GM11168 (cell line): ENCODE data around the gene TMEM168.
"Not testable (repeated sequence)": the region's sequence is repeated elsewhere in the genome, so short reads cannot be mapped to it uniquely, and the experiment has no call there.

Experiments
- in situ Hi-C: fragments of 300-500 bp; cut with MboI; formaldehyde crosslinking; loops from one replicate; pipeline ENCODE4 v1.12.0; 2022; ENCODE audit warnings: low sequenced_read_pairs; ENCODE audit not compliant: unreplicated experiment

TMEM168 gene

GRCh38 chr7:112781558-112781957, 8.6 kb downstream of the TMEM168 start:
- in situ Hi-C loops: no loop called here

- in situ Hi-C loops: no loop called here
Observed at GRCh38 chr7:112781110-112781509, 9.1 kb downstream of the TMEM168 start.

DNA sequence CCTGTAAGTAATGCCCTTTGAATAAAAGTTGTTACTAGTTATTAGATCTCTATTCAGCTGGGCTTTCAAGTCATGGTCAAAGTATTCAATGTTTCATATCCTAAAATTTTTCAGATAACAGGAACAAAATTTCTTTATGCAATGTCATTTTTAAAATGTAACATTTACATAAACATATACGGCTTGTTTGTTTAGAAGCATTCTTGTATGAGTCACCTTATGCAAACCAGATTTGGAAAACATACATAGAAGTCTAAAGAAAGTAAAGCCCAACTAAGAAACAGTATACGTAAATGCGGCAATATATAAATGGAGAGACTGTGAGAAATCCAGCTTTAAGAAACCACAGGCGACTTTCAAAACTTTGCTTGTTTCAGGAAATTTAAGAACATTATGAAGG, 10.5 kb downstream of the TMEM168 start:
- in situ Hi-C loops: no loop called here

- in situ Hi-C loops: no loop called here
Observed at GRCh38 chr7:112777406-112777805, 12.8 kb downstream of the TMEM168 start.

GRCh38 chr7:112771166-112771565, 19.0 kb downstream of the TMEM168 start:
- in situ Hi-C loops: no loop called here

DNA sequence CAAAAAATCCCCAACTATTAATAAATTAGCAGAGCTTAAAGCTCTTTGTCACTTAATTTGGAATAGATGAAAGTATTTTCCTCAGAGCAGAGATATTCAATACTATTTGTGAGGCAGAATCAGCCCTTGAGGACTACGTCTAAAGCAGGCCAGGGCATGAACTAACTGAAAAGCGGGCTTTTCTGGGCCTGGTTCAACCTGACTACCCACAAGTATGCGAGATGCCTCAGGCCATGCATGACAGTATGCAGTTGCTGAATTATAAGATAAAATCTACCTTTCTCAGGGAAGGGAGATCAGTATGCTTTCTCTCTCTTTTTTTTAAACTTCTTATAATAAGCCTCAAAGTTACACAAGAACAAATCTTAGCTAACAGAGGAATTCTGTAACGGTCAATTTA, 20.1 kb downstream of the TMEM168 start:
- in situ Hi-C loops: no loop called here

GRCh38 chr7:112765105-112765504, 25.1 kb downstream of the TMEM168 start:
- in situ Hi-C loops: no loop called here

GRCh38 chr7:112763996-112764395, 26.2 kb downstream of the TMEM168 start:
- in situ Hi-C loops: no loop called here

DNA sequence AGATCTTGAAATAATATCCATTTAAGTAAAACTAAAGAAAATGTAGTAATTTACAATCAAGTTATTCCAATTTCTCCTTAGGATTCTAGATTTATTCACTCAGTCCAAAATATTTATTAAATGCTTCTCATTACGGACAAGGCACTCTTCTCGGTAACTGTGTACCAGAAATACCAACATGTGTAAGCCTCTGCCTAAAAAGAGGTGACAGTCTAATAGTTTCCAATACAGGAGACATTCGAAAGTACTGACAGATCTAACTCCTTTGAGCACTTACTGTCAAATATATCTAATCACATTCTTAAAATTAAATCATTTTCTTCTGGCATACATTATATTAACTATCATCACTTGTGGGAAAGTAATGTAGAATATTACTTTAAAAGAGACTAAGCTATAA, 26.9 kb downstream of the TMEM168 start:
- in situ Hi-C loops: no loop called here

GRCh38 chr7:112759905-112760304, 30.3 kb downstream of the TMEM168 start:
- in situ Hi-C loops: no loop called here

GRCh38 chr7:112757337-112757736, 32.9 kb downstream of the TMEM168 start:
- in situ Hi-C loops: no loop called here

DNA sequence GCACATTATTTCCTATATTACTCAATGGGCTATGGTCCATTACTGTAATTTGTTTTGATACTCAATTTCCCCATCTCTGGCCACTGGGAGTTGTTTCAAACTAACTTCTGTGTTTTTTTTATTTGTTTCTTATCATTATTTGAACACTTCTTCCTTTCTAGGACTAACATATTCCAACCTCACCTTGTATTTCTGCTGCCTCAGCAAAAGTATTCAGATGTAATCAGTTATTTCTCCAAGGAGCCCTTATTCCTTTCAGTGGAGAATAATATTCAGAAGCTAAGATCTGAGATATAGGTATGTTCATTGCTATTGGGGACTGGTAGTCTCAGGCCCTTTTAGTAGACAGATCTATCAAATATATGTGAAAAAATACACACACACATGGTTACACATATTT, 36.9 kb downstream of the TMEM168 start:
- in situ Hi-C loops: no loop called here

DNA sequence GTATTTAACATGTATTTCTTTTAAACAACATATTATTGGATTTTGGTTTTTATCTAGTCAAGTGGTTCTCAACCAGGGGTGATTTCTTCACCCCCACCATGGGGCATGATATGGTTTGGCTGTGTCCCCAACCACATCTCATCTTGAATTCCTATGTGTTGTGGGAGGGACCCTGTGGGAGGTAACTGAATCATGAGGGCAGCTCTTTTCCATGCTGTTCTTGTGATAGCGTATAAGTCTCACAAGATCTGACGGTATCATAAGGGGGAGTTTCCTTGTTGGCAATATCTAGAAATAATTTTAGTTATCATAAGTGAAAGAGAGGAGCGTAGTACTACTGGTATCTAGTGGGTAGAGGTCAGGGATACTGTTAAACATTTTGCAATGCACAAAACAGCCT, 37.6 kb downstream of the TMEM168 start:
- in situ Hi-C loops: no loop called here

DNA sequence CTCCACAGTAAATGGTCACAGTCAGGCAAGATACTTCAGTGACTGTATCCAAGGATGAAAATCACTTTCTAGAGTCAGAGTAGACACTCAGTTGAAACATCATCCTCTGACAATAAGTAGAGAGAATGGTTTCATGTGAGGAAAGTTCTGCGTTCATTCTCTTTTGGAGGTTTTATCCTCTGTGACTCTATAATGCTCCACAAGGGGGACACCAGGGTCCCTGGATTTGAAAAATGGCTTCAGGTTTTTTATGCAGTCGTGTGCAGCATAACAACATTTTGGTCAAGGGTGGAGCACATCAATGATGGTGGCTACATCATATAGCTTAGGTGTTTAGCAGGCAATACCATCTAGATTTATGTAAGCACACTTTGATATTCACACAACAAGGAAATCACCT, 40.4 kb downstream of the TMEM168 start:
- in situ Hi-C loops: no loop called here

DNA sequence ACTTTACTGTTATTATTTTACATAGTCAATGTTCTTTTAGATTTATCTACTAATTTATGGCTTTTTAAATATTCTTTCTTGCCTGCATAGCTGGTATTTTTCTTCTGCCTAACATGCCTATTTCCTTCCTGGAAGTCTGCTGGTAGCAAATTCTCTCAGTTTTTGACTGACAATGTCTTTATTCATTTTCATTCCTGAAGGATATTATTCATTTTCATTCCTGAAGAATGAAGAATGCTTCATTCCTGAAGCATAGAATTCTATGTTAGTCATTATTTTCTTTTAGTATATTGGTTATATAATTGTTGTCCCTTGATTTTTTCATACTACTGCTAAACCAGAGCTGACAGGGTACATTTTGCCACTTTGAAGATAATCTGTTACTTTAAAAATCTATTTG, 41.8 kb downstream of the TMEM168 start:
- in situ Hi-C loops: no loop called here

DNA sequence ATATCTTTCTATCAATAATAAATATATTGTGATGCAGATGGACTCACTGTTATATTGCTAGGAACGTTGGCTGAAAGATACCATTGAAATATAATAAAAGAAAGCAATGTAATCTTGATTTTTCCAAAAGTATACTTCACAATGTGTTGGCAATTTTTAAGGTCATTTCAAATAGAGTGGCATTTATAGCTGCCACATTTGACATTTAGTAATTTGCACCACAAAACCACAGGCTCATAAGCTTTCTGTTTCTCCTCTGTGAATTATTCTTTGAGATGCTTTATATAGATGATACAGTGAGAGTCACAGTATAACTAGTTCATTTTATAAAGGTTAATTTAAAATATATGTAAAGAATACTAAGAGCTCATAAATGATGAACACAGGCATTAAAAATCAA, 44.6 kb downstream of the TMEM168 start:
- in situ Hi-C loops: no loop called here

- in situ Hi-C loops: no loop called here
Observed at GRCh38 chr7:112744818-112745217, 45.4 kb downstream of the TMEM168 start.

GRCh38 chr7:112743811-112744210, 46.4 kb downstream of the TMEM168 start:
- in situ Hi-C loops: no loop called here

DNA sequence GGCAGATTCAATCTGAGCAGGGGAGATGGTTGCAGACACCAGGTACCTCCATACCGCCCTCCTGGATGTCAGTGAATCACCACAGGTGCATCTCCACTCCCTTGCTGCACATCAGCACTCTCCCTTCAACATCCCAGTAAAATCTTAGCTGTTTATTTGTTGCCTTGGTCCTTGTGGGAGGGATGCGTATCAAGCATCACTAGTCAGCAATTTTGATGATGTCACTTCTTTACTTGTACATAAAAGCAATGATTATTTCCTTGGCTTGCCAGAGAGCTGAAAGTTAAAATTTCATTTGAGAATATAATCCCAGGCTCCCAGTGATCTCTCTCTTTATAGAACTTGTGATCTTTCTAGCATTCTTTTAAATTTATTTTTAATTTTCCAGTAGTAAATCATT, 49.5 kb downstream of the TMEM168 start:
- in situ Hi-C loops: no loop called here

DNA sequence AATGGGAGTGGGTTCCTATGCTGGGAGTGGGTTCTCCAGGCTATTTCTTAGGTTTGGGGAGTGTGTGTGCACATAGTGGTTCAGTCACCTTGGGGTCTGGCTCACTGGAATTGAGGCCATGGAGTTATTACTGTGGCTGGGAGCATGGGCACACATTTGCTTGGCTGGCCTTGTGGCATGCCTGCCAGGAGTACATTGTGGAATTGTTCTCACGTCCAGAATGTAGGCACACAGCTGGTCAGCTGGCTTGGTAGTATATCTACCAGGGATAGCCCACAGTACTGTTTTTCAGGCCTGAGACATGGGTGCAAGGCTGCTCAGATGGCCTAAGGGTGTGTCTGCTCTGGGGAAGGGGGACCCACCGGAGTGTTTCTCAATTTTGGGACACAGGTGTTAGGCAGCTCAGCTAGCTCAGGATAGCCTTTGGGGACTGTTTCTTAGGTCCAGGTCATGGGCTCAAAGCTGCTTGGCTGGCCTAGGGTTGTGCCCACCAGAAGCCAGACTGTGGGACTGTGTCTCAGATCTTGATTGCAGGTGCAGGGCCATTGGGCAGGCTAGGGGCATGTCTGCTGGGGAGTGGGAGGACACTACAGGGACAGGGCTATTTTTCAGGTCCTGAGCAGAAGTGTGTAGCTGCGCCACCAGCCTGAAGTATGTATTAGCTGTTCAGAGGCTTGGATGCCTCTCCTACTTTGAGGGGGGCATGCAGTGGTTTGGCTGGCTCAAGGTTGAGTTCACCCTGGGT, 50.6 kb downstream of the TMEM168 start:
- in situ Hi-C loops: no loop called here

DNA sequence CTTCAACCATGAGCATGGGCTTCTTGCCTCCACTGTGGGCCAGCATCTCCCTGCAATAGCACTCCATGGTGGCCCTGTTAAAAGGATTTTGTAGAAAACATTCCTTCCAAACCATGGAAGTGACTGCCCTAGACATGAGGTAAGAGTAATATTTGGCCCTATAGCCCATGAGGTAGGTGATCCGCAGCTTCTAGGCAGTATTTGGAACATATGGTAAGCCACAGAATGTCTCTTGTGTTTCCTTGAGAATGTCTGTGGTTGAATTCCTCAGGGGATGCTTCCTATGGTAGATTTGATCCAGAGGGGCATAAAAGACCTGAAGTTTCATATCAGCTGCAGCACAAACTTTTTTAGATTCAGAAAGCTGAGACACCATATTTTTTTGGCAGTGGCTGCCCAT, 54.9 kb downstream of the TMEM168 start:
- in situ Hi-C loops: no loop called here

DNA sequence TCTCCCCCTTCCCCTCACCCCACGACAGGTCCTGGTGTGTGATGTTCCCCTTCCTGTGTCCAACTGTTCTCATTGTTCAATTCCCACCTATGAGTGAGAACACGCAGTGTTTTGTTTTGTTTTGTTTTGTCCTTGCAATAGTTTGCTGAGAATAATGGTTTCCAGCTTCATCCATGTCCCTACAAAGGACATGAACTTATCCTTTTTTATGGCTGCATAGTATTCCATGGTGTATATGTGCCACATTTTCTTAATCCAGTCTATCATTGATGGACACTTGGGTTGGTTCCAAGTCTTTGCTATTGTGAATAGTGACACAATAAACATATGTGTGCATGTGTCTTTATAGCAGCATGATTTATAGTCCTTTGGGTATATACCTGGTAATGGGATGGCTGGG, 58.9 kb downstream of the TMEM168 start:
- in situ Hi-C loops: not testable (repeated sequence)

DNA sequence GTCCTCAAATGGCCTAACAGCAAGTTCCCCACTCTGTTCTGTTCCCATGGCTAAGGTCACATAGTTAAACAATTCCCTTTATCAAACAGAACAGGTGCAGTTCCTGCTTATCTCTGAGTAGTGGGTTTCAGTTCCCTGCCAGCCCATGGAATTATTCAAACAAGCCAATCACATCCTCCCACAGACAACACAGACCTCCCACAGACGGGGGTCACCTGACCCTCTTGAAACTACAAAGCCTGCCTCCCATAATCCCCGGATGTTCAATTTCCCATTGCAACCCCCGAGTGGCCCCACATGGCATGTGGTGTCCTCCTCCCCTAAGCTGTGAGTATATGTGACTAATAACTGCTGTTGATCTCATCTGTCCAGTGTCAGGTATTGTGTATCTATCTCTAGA, 64.1 kb downstream of the TMEM168 start:
- in situ Hi-C loops: no loop called here
